IMR-90 (cell line): ENCODE measurements around the gene ADCY2. TPM values are rescaled to one million over a fixed set of nuclear protein-coding genes. Genes with fewer than 3 reads are reported as not detected.

Experiments
- ATAC-seq: fragments of 200-7000 bp; cut with Tn5 transposase; 2 replicates; pipeline ENCODE4 v1.9.1; 2020; ENCODE audit warnings: low read depth, mild to moderate bottlenecking, moderate library complexity
- BruUV-seq: library from RNA; stranded (reverse); fragments of 400-500 nt; replicated peaks from 2 replicates; lab custom pipeline; 2021; lab: Mats Ljungman, UMichigan
- CTCF ChIA-PET: fragments of 300-600 bp; formaldehyde crosslinking; extraction: SDS; loops from one replicate; lab custom pipeline; 2021; ENCODE audit warnings: antibody characterized with exemption; lab: Yijun Ruan, JAX
- POLR2A ChIA-PET: fragments of 300-600 bp; sonication (Branson Sonifier 250); formaldehyde crosslinking; loops from one replicate; lab custom pipeline; 2022; ENCODE audit warnings: antibody characterized with exemption; ENCODE audit not compliant: unreplicated experiment; lab: Charles Lee
- DNase-seq: peaks from one replicate; pipeline ENCODE4 v3.0.0; 2013
- H2AFZ ChIP-seq: replicated peaks from 2 replicates; pipeline ENCODE3; 2013; ENCODE audit warnings: low read length, mild to moderate bottlenecking; ENCODE audit not compliant: poor library complexity
- H2AK5ac ChIP-seq: 2 replicates; pipeline ENCODE4 v1.6.1; 2013; ENCODE audit warnings: low read depth, low read length, inconsistent platforms
- H2AK9ac ChIP-seq: replicated peaks from 2 replicates; pipeline ENCODE3; 2013; ENCODE audit warnings: mild to moderate bottlenecking, low read depth, low read length, moderate library complexity; ENCODE audit not compliant: poor library complexity
- H2BK120ac ChIP-seq: 2 replicates; pipeline ENCODE4 v1.6.1; 2013; ENCODE audit warnings: low read depth, low read length, inconsistent platforms
- H2BK15ac ChIP-seq: 3 replicates; pipeline ENCODE4 v1.6.1; 2013; ENCODE audit warnings: low read depth, low read length, inconsistent platforms
- H2BK20ac ChIP-seq: 2 replicates; pipeline ENCODE4 v1.6.1; 2013; ENCODE audit warnings: low read depth, mild to moderate bottlenecking, inconsistent platforms, low read length, moderate library complexity
- H2BK5ac ChIP-seq: 2 replicates; pipeline ENCODE4 v1.6.1; 2013; ENCODE audit warnings: mild to moderate bottlenecking, low read depth, low read length, inconsistent platforms; ENCODE audit not compliant: poor library complexity, severe bottlenecking
- H3K14ac ChIP-seq: replicated peaks from 2 replicates; pipeline ENCODE4 v1.6.1; 2013; ENCODE audit warnings: low read depth, low read length, inconsistent platforms
- H3K18ac ChIP-seq: 2 replicates; pipeline ENCODE4 v1.6.1; 2013; ENCODE audit warnings: low read depth, low read length, control low read depth
- H3K23ac ChIP-seq: 2 replicates; pipeline ENCODE4 v1.6.1; 2013; ENCODE audit warnings: low read depth, low read length, inconsistent platforms
- H3K27ac ChIP-seq: 2 replicates; pipeline ENCODE4 v1.5.1; 2013; ENCODE audit warnings: mild to moderate bottlenecking, control low read depth, low read length; ENCODE audit not compliant: insufficient read depth
- H3K27me3 ChIP-seq: 2 replicates; pipeline ENCODE4 v1.6.1; 2013; ENCODE audit warnings: low read length; ENCODE audit not compliant: control insufficient read depth, insufficient read depth
- H3K36me3 ChIP-seq: 2 replicates; pipeline ENCODE4 v1.6.1; 2013; ENCODE audit warnings: low read length, mixed read lengths; ENCODE audit not compliant: control insufficient read depth, insufficient read depth
- H3K4ac ChIP-seq: 2 replicates; pipeline ENCODE4 v1.6.1; 2013; ENCODE audit warnings: low read depth, low read length, inconsistent platforms
- H3K4me1 ChIP-seq: 2 replicates; pipeline ENCODE4 v1.6.1; 2013; ENCODE audit warnings: low read length, mixed read lengths; ENCODE audit not compliant: control insufficient read depth, insufficient read depth
- H3K4me2 ChIP-seq: 2 replicates; pipeline ENCODE4 v1.6.1; 2013; ENCODE audit warnings: low read depth, mild to moderate bottlenecking, control low read depth, low read length, moderate library complexity
- H3K4me3 ChIP-seq: 2 replicates; pipeline ENCODE4 v1.5.1; 2013; ENCODE audit warnings: low read depth, mild to moderate bottlenecking, control low read depth, low read length, moderate library complexity; ENCODE audit not compliant: insufficient read depth
- H3K56ac ChIP-seq: 2 replicates; pipeline ENCODE4 v1.6.1; 2013; ENCODE audit warnings: low read length, inconsistent platforms; ENCODE audit not compliant: insufficient read depth; ENCODE audit errors: extremely low read depth
- H3K79me1 ChIP-seq, 2 experiments: 2 replicates each; pipeline ENCODE4 v1.6.1; 2013; ENCODE audit warnings: low read length in 2 of 2, inconsistent platforms in 1 of 2, low read depth in 1 of 2
- H3K9ac ChIP-seq: 2 replicates; pipeline ENCODE4 v1.6.1; 2013; ENCODE audit warnings: low read depth, low read length, control low read depth
- H3K9me1 ChIP-seq: 2 replicates; pipeline ENCODE4 v1.6.1; 2013; ENCODE audit warnings: low read length, inconsistent platforms; ENCODE audit not compliant: insufficient read depth
- H3K9me3 ChIP-seq: 2 replicates; pipeline ENCODE4 v1.6.1; 2013; ENCODE audit warnings: low read length; ENCODE audit not compliant: control insufficient read depth, insufficient read depth
- H4K20me1 ChIP-seq: 2 replicates; pipeline ENCODE4 v1.6.1; 2013; ENCODE audit warnings: low read length, inconsistent platforms; ENCODE audit not compliant: insufficient read depth
- H4K5ac ChIP-seq: 2 replicates; pipeline ENCODE4 v1.6.1; 2013; ENCODE audit warnings: mild to moderate bottlenecking, low read depth, low read length, control low read depth
- H4K8ac ChIP-seq, 2 experiments: 2 replicates each; pipeline ENCODE4 v1.6.1; 2013; ENCODE audit warnings: low read depth in 2 of 2, low read length in 2 of 2, control low read depth in 1 of 2, inconsistent platforms in 1 of 2
- H4K91ac ChIP-seq: 2 replicates; pipeline ENCODE4 v1.6.1; 2013; ENCODE audit warnings: low read depth, low read length, inconsistent platforms; ENCODE audit not compliant: insufficient read depth
- MAZ ChIP-seq: IDR thresholded peaks from 2 replicates; pipeline ENCODE4 v1.6.1; 2012; ENCODE audit warnings: low read depth, mild to moderate bottlenecking, low read length, improper control_type of control experiment, moderate library complexity, borderline replicate concordance
- WGBS, 2 experiments: methylation state at CpG; one replicate each; pipeline versions ENCODE4 v1.1.5 to v1.1.7; 2013; ENCODE audit warnings: missing lambda C conversion rate in 2 of 2; ENCODE audit not compliant: insufficient read length in 1 of 2; ENCODE audit errors: extremely low coverage in 2 of 2; 5-methylcytosine and 5-hydroxymethylcytosine counted together
- dilution Hi-C: fragments of 300-500 bp; cut with HindIII; formaldehyde crosslinking; loops from one replicate; pipeline ENCODE4 v1.14.3; 2018; ENCODE audit warnings: low sequenced_read_pairs; ENCODE audit not compliant: unreplicated experiment
- in situ Hi-C: fragments of 300-500 bp; cut with MboI; formaldehyde crosslinking; loops from 3 replicates; pipeline ENCODE4 v1.14.3; 2019; ENCODE audit warnings: low sequenced_read_pairs, inconsistent platforms, mixed read lengths
- intact Hi-C: fragments of 100-400 bp; cut with micrococcal nuclease; formaldehyde crosslinking; loops from 2 replicates; pipeline ENCODE4 v1.10.0; 2022
- polyA plus RNA-seq, 3 experiments: library from polyadenylated mRNA; depleted of rRNA; stranded (reverse); fragments of >200 nt; gene quantifications; 2 replicates each; pipeline ENCODE4 v1.2.3, GENCODE V29; 2012; ENCODE audit warnings: low replicate concordance in 1 of 3
- total RNA-seq: library from RNA; depleted of rRNA; stranded (reverse); fragments of >200 nt; gene quantifications from 2 replicates; pipeline ENCODE4 v1.2.3, GENCODE V29; 2012
- TF ChIP-seq, protein P1 (sequence below): conservative IDR thresholded peaks from 2 replicates; pipeline ENCODE4 v1.5.1; 2012; ENCODE audit warnings: mild to moderate bottlenecking, low read depth, low read length, improper control_type of control experiment

Gene ADCY2
- total and polyA plus RNA-seq, 2 of the 4 experiments (the other 2 are of a cell fraction) = not detected

DNA sequence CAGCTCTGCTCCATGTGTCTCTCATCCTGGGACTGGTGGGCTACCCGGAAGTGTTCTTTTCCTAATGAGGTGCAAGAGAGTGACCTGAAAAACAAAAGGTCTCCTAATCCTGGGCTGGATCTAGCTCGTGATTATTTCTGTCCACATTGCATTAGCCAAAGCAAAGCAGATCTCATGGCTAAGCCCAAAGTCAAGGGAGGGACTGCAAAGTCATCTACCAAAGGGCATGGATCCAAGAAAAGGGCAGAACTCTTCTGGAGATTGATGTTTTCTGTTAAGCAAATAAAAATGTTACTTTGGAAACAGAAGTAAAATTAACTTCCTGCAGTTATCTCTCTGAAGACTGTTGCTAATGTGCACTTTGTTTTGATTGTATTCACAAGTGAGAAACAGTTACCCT is 229.8 kb downstream of the ADCY2 start:
- Histone ChIP-seq H4K20me1 (no peaks in the 10 kb centered on the region), H3K36me3 (no peaks in the 10 kb centered on the region), H3K27ac (no peak overlapping the region), H3K4me3 (no peak overlapping the region), H3K79me1 (no peaks in the 10 kb centered on the region), H2BK20ac (no peak overlapping the region), H3K23ac (no peak overlapping the region), H3K4ac (no peak overlapping the region), H3K4me2 (no peak overlapping the region), H3K56ac (no peak overlapping the region), H3K9me3 (peaks cover 16% of the 10 kb centered on the region), H4K8ac (no peak overlapping the region), H3K14ac (no peak overlapping the region), H3K9ac (no peak overlapping the region), H3K9me1 (no peaks in the 10 kb centered on the region), H3K18ac (no peak overlapping the region), H2BK120ac (no peak overlapping the region), H4K5ac (no peak overlapping the region), H4K91ac (no peak overlapping the region), H2BK15ac (no peak overlapping the region), H3K27me3 (no peaks in the 10 kb centered on the region), H2AFZ (no peak overlapping the region), H2AK5ac (no peak overlapping the region), H2BK5ac (no peak overlapping the region), H2AK9ac (no peak overlapping the region), H3K4me1 (no peaks in the 10 kb centered on the region)
- dilution Hi-C loops = no loop called here
- CTCF ChIA-PET = no interaction called here
- intact Hi-C loops = no loop called here
- BruUV-seq = no TSS peak
- ATAC-seq (no peak), DNase-seq (no peak)
- POLR2A ChIA-PET = no interaction called here
- in situ Hi-C loops = no loop called here
- WGBS, 2 experiments = 0% methylated on average over 1 of the region's 2 CpGs; no CpG with 5 or more reads in 1 of the 2 experiments
- TF ChIP-seq, protein P1, sequence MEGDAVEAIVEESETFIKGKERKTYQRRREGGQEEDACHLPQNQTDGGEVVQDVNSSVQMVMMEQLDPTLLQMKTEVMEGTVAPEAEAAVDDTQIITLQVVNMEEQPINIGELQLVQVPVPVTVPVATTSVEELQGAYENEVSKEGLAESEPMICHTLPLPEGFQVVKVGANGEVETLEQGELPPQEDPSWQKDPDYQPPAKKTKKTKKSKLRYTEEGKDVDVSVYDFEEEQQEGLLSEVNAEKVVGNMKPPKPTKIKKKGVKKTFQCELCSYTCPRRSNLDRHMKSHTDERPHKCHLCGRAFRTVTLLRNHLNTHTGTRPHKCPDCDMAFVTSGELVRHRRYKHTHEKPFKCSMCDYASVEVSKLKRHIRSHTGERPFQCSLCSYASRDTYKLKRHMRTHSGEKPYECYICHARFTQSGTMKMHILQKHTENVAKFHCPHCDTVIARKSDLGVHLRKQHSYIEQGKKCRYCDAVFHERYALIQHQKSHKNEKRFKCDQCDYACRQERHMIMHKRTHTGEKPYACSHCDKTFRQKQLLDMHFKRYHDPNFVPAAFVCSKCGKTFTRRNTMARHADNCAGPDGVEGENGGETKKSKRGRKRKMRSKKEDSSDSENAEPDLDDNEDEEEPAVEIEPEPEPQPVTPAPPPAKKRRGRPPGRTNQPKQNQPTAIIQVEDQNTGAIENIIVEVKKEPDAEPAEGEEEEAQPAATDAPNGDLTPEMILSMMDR = no peak
- TF ChIP-seq MAZ = no peak
